D721Med (cell line): ENCODE results near the gene MAP3K10.

Experiments
- DNase-seq: peaks from one replicate; pipeline ENCODE4 v3.0.0; 2011; ENCODE audit warnings: low spot score; ENCODE audit not compliant: insufficient read length
- FAIRE-seq: peaks from 2 replicates; lab custom pipeline; 2011; peaks lifted over from hg19 to GRCh38; lab: Jason Lieb, UNC
- CTCF ChIP-seq: IDR thresholded peaks from 2 replicates; pipeline ENCODE4 v1.5.1; 2012; ENCODE audit warnings: mild to moderate bottlenecking, control low read depth; ENCODE audit not compliant: insufficient read depth; ENCODE audit errors: missing control alignments

MAP3K10 gene

GRCh38 chr19:40224342-40225150 is 33.3 kb downstream of the MAP3K10 start:
- no peak for TF ChIP-seq CTCF
- DNase-seq (no peak), FAIRE-seq (no peak)

- no peak for DNase-seq
- FAIRE-seq, result no peak
- no peak for TF ChIP-seq CTCF
These were observed 34.4 kb downstream of the MAP3K10 start for GRCh38 chr19:40225440-40226305.

GRCh38 chr19:40228346-40228745 is 37.1 kb downstream of the MAP3K10 start:
- FAIRE-seq (no peak), DNase-seq (no peak)

GRCh38 chr19:40228863-40229262 is 37.6 kb downstream of the MAP3K10 start:
- TF ChIP-seq CTCF, result no peak
- no peak for DNase-seq
- FAIRE-seq, result no peak

More at GRCh38 chr19:40228346-40228745, 37.1 kb downstream of the MAP3K10 start:
- TF ChIP-seq CTCF, result no peak

GRCh38 chr19:40229484-40229883 is 38.3 kb downstream of the MAP3K10 start:
- no peak for TF ChIP-seq CTCF
- FAIRE-seq (no peak), DNase-seq (no peak)

- no peak for TF ChIP-seq CTCF
- no peak for DNase-seq
- no peak for FAIRE-seq
These were observed 38.7 kb downstream of the MAP3K10 start for GRCh38 chr19:40229926-40230417.

GRCh38 chr19:40231057-40231456 is 39.8 kb downstream of the MAP3K10 start:
- no peak for DNase-seq
- no peak for FAIRE-seq
- TF ChIP-seq CTCF, result no peak
